Uterus (tissue), 4 donors: ENCODE measurements around the gene PSPH. TPM values are rescaled to one million over a fixed set of nuclear protein-coding genes. Genes with fewer than 3 reads are reported as not detected.
"Not testable (repeated sequence)": the region's sequence is repeated elsewhere in the genome, so short reads cannot be mapped to it uniquely, and the experiment has no call there.

Experiments used
- DNase-seq, 2 donors: peaks; one replicate each; pipeline ENCODE4 v3.0.0-alpha.2; 2019 to 2020
- H3K27ac ChIP-seq, 2 donors: fragments of 200-600 bp; sonication (generic); 1 replicate in 1 of 2; 2 replicates in 1 of 2; pipeline ENCODE4 v1.5.1; 2016 to 2018
- H3K27me3 ChIP-seq, 2 donors: fragments of 200-600 bp; sonication (generic); one replicate each; pipeline ENCODE4 v1.5.1; 2018 to 2019; ENCODE audit warnings: control low read depth in 1 of 2
- H3K36me3 ChIP-seq, 2 donors: fragments of 200-600 bp; sonication (generic); one replicate each; pipeline ENCODE4 v1.5.1; 2019; ENCODE audit warnings: control low read depth in 1 of 2
- H3K4me1 ChIP-seq, 2 donors: fragments of 200-600 bp; sonication (generic); one replicate each; pipeline ENCODE4 v1.5.1; 2018 to 2019; ENCODE audit warnings: control low read depth in 1 of 2
- H3K4me3 ChIP-seq, 2 donors: fragments of 200-600 bp; sonication (generic); 1 replicate in 1 of 2; 2 replicates in 1 of 2; pipeline ENCODE4 v1.5.1; 2018 to 2019; ENCODE audit warnings: mild to moderate bottlenecking in 1 of 2
- H3K9me3 ChIP-seq, 2 donors: fragments of 200-600 bp; sonication (generic); one replicate each; pipeline ENCODE4 v1.5.1; 2019; ENCODE audit warnings: control low read depth in 1 of 2
- POLR2A ChIP-seq, 2 donors: fragments of 450-650 bp; IDR thresholded peaks; one replicate each; pipeline ENCODE4 v1.6.1; 2016; ENCODE audit warnings: antibody characterized with exemption in 2 of 2, mild to moderate bottlenecking in 1 of 2, moderate library complexity in 1 of 2
- intact Hi-C: fragments of 100-400 bp; cut with DNase I; formaldehyde crosslinking; loops from one replicate; pipeline ENCODE4 v1.15.1; 2023; ENCODE audit warnings: low total_unique reads
- total RNA-seq, 4 donors: library from RNA; depleted of rRNA in 3 of 4; stranded (reverse); fragments of >200 nt in 3 of 4; gene quantifications; one replicate each; pipeline versions ENCODE4 v1.1.0 to v1.2.4, GENCODE V29; 2014 to 2023
- TF ChIP-seq, protein P1 (sequence below), 4 experiments: fragments of 200-600 bp in 2 of 4; fragments of 450-650 bp in 2 of 4; sonication (generic) in 2 of 4; IDR thresholded peaks; one replicate each; pipeline ENCODE4 v1.5.1; 2016 to 2019; ENCODE audit warnings: antibody characterized with exemption in 4 of 4, mild to moderate bottlenecking in 2 of 4, moderate library complexity in 1 of 4
- donor health status: DM: yes; HTN: yes; CAD: no.

The PSPH gene
- total RNA-seq, 4 donors from 2014 or later: 4.5 to 25.6 (median 16.7) TPM

DNA sequence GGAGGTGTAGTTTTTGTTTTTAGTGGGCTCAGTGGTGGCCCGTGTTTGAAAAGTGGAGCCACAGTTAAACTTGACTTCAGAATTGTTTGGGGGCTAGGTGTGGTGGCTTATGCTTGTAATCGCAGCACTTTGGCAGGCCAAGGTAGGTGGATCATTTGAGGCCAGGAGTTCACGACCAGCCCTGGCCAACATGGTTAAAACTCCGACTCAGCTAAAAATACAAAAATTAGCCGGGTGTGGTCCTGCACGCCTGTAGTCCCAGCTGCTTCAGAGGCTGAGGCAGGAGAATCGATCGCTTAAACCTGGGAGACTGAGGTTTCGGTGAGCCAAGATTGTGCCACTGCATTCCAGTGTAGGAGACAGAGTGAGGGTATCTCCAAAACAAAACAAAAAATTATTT is 2.1 kb upstream of the PSPH start:
- Histone ChIP-seq H3K9me3 (no peaks in the 10 kb centered on the region), H3K27ac (no peak overlapping the region), H3K4me3 (no peak overlapping the region), H3K36me3 (no peaks in the 10 kb centered on the region), H3K4me1 (no peaks in the 10 kb centered on the region), H3K27me3 (no peaks in the 10 kb centered on the region)
- intact Hi-C loops: no loop called here
- no peak for DNase-seq
- TF ChIP-seq POLR2A (IDR thresholded peaks at IDR 0.05): no peak
- TF ChIP-seq, protein P1, sequence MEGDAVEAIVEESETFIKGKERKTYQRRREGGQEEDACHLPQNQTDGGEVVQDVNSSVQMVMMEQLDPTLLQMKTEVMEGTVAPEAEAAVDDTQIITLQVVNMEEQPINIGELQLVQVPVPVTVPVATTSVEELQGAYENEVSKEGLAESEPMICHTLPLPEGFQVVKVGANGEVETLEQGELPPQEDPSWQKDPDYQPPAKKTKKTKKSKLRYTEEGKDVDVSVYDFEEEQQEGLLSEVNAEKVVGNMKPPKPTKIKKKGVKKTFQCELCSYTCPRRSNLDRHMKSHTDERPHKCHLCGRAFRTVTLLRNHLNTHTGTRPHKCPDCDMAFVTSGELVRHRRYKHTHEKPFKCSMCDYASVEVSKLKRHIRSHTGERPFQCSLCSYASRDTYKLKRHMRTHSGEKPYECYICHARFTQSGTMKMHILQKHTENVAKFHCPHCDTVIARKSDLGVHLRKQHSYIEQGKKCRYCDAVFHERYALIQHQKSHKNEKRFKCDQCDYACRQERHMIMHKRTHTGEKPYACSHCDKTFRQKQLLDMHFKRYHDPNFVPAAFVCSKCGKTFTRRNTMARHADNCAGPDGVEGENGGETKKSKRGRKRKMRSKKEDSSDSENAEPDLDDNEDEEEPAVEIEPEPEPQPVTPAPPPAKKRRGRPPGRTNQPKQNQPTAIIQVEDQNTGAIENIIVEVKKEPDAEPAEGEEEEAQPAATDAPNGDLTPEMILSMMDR (IDR thresholded peaks at IDR 0.05): no peak

DNA sequence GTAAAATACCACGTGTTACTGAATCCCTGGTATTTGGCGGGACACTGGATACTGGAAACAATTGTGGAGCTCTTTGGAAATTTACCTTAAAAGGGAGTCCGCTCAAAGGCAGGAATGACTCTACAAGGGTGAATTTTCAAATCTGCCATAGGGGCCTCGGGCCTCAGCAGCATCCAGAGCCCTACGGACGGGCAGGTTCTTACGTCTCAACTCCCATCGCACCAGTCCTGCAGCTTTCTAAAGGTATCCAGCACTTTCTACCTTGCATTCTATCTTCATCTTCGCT is 248 bp downstream of the PSPH start:
- H3K9me3 ChIP-seq: no peaks in the 10 kb centered on the region
- H3K27ac ChIP-seq: peak overlapping the region; percentile 91 to 95
- H3K27me3 ChIP-seq: no peaks in the 10 kb centered on the region
- intact Hi-C loops: no loop called here
- TF ChIP-seq POLR2A (IDR thresholded peaks at IDR 0.05): no peak
- TF ChIP-seq, protein P1 (IDR thresholded peaks at IDR 0.05): no peak
- DNase-seq: no peak
- no peaks in the 10 kb centered on the region for H3K4me1 ChIP-seq
- H3K36me3 ChIP-seq: no peaks in the 10 kb centered on the region
- peak overlapping the region; percentile 82 to 90 for H3K4me3 ChIP-seq

DNA sequence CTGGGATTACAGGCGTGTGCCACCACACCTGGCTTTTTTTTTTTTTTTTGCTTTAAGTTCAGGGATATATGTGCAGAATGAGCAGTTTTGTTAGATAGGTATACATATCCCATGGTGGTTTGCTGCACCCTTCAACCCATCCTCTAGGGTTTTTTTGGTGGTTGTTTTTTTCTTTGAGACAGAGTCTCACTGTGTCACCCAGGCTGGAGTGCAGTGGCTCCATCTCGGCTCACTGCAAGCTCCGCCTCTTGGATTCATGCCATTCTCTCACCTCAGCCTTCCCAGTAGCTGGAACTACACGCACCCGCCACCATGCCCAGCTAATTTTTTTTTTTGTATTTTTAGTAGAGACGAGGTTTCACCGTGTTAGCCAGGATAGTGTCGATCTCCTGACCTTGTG is 2.5 kb downstream of the PSPH start:
- H3K36me3 ChIP-seq, DNase-seq, H3K27me3 ChIP-seq, H3K4me1 ChIP-seq, intact Hi-C loops, H3K9me3 ChIP-seq, H3K4me3 ChIP-seq: not testable (repeated sequence)
- peak overlapping the region in 1 of 2 donors; percentile 81 for H3K27ac ChIP-seq

DNA sequence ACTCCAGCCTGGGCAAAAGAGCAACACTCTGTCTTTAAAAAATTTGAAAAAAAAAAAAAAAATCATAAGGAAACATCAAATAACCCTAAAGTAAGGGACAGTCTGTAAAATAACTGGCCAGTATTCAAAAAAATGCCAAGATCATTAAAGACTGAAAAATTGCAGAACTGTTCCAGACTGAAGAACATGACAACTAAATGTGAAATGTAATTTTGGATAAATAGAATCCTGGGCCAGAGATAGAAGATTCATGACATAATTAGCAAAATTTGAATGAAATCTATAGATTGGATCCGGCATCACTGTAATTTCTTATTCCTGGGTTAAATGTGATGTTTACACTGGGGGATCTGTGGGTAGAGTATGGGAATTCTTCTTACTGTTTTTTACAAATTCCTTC is 3.0 kb downstream of the PSPH start:
- TF ChIP-seq, protein P1 (IDR thresholded peaks at IDR 0.05): no peak
- TF ChIP-seq POLR2A (IDR thresholded peaks at IDR 0.05): no peak
- Histone ChIP-seq H3K36me3 (no peaks in the 10 kb centered on the region), H3K9me3 (no peaks in the 10 kb centered on the region), H3K4me1 (no peaks in the 10 kb centered on the region), H3K27me3 (no peaks in the 10 kb centered on the region), H3K27ac (peak overlapping the region; percentile 64 to 81), H3K4me3 (no peak overlapping the region)
- DNase-seq: no peak
- intact Hi-C loops: no loop called here

DNA sequence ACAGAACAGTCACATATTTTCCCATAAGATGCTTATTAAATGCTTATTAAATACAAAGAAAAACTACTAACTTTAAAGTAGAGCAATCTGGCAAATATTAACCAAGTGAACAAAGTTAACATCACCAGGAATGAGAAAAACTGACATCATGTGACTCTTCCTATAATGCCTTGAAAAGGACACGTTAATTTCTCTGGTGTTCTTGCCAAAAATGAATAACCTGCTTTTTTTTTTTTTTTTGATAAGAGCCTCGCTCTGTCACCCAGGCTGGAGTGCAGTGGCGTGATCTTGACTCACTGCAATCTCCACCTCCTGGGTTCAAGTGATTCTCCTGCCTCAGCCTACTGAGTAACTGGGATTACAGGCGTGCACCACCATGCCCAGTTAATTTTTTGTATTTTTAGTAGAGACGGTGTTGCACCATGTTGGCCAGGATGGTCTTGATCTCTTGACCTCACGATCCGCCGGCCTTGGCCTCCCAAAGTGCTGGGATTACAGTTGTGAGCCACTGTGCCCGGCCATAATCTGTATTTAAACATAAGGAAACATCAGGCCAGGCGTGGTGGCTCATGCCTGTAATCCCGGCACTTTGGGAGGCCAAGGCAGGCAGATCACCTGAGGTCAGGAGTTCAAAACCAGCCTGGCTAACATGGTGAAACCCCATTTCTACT is 3.7 kb downstream of the PSPH start:
- peak overlapping the region; percentile 64 to 81 for H3K27ac ChIP-seq
- H3K9me3 ChIP-seq, H3K4me1 ChIP-seq, intact Hi-C loops, H3K36me3 ChIP-seq, H3K27me3 ChIP-seq, DNase-seq, H3K4me3 ChIP-seq: not testable (repeated sequence)

DNA sequence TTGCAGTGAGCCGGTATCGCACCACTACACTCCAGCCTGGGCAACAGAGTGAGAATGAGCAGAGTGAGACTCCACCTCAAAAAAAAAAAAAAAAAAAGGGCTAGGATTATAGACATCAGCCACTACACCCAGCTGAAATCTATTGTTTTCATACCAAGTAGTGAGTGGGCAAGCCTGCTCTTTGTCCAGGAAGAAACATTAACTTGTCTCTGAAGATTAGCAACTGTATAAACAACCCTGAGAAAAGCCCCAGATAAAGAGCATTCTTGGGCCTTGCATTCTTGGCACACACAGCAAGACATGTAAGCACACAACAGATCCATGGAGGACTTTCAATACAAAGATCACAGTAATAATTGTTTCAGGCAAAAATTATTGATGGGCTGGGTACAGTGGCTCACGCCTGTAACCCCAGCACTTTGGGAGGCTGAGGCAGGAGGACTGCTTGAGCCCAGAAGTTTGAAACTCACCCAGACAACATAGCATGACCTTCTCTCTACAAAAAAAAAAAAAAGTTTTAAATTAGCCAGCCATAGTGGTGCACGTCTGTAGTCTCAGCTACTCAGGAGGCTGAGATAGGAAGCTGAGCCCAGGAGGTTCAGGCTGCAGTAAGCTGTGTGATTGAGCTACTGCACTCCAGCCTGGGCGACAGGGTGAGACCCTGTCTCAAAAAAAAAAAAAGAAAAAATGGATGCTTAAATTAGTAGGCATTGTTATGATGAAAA is 4.4 kb downstream of the PSPH start:
- no peaks in the 10 kb centered on the region for H3K9me3 ChIP-seq
- H3K27ac ChIP-seq: peak overlapping the region; percentile 64 to 81
- no peaks in the 10 kb centered on the region for H3K27me3 ChIP-seq
- no peak for TF ChIP-seq POLR2A (IDR thresholded peaks at IDR 0.05)
- TF ChIP-seq, protein P1 (IDR thresholded peaks at IDR 0.05): no peak
- H3K4me1 ChIP-seq: no peaks in the 10 kb centered on the region
- no peak overlapping the region for H3K4me3 ChIP-seq
- no peak for DNase-seq
- H3K36me3 ChIP-seq: no peaks in the 10 kb centered on the region
- intact Hi-C loops: no loop called here

DNA sequence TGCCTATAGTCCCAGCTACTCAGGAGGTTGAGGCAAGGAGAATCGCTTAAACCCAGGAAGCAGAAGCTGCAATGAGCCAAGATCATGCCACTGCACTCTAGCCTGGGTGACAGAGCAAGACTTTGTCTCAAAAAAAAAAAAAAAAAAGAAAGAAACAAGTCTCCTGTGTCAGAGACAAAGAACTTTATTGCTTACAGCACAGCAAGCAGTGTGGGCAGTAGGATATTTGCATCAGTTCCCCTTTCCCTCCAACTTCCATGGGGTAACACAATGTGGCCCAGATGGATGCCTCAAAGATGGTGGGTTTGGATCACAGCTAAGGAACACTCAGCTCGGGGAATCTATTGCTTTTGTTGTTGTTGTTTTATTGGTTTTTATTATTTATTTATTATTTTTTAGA is 5.5 kb downstream of the PSPH start:
- intact Hi-C loops, DNase-seq: not testable (repeated sequence)

More for the DNA sequence above, 5.5 kb downstream of the PSPH start:
- not testable (repeated sequence) for H3K9me3 ChIP-seq, H3K4me3 ChIP-seq, H3K27me3 ChIP-seq, H3K36me3 ChIP-seq, H3K4me1 ChIP-seq
- H3K27ac ChIP-seq: peak overlapping the region; percentile 64 to 81
